RPMI7951 (cell line): ENCODE results near the gene LILRA1. TPM values are rescaled to one million over a fixed set of nuclear protein-coding genes. Genes with fewer than 3 reads are reported as not detected.
"Not testable (repeated sequence)": the region's sequence is repeated elsewhere in the genome, so short reads cannot be mapped to it uniquely, and the experiment has no call there.

ENCODE experiments used
- DNase-seq: peaks from one replicate; pipeline ENCODE4 v3.0.0-alpha.2; 2012; ENCODE audit warnings: low read depth
- total RNA-seq: library from RNA; depleted of rRNA; stranded (reverse); fragments of >200 nt; shearing (Covaris generic); gene quantifications from 2 replicates; pipeline ENCODE4 v1.2.3, GENCODE V29; 2014; rRNA removed

LILRA1 gene
- total RNA-seq: not detected in 2 replicates

GRCh38 chr19:54593445-54593844, at the start of gene LILRA1:
Gene LILRA1, plus strand, starts transcription at chr19:54593632. Its CDS starts 613 bp downstream, at chr19:54594245.
- DNase-seq: not testable (repeated sequence)

GRCh38 chr19:54548806-54549205, 44.6 kb upstream of the LILRA1 start:
- no peak for DNase-seq

DNA sequence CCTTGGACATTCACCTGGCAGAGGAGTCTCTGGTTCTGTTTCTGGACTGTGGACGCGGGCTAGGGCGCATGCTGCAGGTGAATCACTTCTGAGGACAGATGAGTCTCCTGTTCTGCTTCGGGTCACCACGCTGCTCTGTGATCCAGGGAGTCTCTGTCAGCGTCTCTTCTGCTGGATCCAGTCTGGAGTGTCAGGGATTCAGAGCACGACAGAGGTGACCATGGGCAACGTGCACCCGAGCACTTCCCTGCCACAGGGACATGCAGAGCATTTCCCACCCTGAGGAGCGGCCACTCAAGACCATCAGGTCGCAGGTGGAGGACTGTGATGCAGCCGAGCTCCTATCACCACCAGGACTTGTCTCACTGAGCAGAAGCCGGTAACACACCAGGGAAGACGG, 44.2 kb upstream of the LILRA1 start:
- no peak for DNase-seq

GRCh38 chr19:54551293-54551692, 42.1 kb upstream of the LILRA1 start:
- DNase-seq: no peak

DNA sequence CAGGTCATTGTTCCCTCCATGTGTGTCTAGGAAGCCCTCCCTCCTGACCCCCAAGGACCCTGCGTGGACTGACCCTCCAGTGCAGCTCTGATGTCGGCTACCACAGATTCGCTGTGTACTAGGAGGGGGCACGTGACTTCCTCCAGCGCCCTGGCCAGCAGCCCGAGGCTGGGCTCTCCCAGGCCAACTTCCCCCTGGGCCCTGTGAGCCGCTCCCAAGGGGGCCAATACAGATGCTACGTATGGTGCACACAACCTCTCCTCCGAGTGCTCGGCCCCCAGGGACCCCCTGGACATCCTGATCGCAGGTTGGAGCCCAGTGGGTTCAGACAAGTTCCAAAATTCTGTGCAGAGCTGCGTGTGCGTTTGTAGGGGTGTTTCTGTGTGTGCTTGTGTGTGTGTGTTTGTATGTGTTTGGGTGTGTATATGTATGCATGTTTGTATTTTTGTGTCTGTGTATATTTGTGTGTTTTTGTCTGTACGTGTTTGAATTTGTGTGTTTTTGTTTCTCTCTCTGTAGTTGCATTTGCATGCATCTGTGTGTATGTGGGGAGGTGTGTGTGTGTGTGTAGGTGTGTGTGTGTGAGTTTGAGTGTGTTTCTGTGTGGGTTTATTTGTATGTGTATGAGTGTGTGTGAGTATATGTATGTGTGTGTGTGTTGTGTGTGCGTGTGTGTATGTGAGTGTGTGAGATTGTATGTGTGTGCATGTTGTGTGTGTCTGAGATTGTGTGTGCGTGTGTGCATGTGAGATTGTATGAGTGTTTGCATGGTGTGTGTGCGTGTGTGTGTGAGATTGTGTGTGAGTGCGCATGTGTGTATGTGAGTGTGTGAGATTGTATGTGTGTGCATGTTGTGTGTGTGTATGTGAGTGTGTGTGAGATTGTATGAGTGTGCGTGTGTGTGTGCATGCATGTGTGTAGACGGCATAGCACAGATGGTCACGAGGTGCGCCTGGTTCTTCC, 41.2 kb upstream of the LILRA1 start:
- no peak for DNase-seq

DNA sequence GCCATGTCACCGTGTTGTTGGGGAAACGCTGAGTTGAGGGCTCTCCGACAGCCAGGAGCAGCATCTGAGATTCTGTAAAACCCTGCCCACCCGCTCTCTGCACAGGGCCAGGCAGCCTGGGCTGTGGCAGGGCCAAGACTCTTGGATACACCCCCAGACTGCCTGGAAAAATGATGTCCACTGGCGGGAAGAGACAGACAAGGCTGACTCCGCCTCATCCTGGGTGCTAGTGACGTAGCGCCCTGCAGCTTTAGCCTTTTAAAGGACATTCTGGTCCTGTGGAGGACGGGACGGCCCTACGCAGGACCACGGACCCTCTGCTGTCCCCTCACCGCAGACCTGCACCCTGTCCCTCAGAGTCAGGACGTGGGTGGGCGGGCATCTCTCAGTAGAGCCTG, 40.5 kb upstream of the LILRA1 start:
- no peak for DNase-seq

GRCh38 chr19:54554006-54554405, 39.4 kb upstream of the LILRA1 start:
- no peak for DNase-seq

GRCh38 chr19:54554896-54555295, 38.5 kb upstream of the LILRA1 start:
- DNase-seq: no peak

- DNase-seq: no peak
Observed at GRCh38 chr19:54556194-54556593, 37.2 kb upstream of the LILRA1 start.

DNA sequence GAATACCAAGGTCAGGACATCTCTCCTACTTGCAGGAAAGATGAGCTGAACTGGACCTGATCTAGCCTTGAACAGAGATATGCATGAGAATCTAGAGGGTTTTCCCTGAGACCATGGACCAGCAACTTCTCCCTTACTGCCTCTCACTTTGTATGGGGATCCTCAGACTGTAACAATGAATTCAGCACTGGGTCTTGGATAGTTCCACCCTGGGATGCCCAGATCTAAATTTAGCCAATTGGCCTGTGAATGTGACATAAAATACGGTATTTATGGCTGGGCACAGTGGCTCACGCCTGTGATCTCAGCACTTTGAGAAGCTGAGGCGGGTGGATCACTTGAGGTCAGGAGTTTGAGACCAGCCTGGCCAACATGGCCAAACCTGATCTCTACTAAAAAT, 35.1 kb upstream of the LILRA1 start:
- peak; percentile 22 for DNase-seq

DNA sequence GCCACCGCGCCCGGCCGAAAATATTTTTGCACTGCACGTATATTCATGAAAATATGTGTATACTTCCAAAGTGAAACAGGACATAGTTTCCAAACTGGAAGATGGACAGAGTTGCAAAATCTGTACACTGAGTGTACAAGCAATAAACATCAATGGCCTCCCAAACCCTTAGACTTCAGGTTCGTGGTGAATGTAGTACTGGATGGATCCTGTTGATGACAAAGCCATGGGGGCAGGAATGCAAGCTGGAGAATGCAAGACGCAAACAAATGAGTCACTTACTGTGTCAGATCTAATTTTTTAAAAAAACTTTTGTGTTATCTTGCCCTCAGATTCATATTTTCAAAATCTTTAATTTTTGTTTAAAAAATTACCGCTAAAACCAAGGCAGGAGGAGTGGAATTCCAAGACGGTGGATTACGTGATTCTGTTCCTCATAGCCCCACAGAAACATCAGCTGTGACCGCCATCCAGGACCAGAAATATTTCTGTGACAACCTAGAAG, 32.5 kb upstream of the LILRA1 start:
- peak; percentile 49 for DNase-seq

DNA sequence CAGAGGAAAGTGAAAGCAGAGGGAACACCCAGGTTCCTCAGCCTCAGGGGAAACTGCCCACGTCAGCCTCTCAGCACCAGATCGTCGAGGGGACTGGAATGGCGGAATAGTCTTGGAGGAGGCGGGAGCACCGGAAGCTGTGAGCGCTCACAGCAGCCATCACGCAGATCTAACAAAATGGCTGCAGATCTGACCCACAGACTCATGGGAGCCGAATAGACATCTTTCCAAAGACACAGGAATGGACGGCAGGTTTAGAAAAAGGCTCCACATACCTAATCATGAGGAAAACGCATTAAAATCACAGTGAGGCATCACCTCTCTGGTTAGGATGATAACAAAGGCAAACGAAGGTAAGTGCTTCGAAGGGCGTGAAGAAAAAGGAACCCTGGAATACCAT, 31.6 kb upstream of the LILRA1 start:
- DNase-seq: peak; percentile 89

DNA sequence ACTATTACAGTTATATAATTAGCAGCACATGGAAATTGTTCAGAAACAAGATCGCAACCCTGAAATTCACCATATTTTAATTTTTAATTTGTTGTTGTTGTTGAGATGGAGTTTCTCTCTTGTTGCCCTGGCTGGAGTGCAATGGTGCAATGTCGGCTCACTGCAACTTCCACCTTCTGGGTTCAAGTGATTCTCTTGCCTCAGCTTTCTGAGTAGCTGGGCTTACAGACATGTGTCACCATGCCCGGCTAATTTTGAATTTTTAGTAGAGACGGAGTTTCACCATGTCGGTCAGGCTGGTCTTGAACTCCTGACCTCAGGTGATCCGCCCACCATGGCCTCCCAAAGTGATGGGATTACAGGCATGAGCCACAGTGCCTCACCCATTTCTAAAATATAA, 30.2 kb upstream of the LILRA1 start:
- not testable (repeated sequence) for DNase-seq

DNA sequence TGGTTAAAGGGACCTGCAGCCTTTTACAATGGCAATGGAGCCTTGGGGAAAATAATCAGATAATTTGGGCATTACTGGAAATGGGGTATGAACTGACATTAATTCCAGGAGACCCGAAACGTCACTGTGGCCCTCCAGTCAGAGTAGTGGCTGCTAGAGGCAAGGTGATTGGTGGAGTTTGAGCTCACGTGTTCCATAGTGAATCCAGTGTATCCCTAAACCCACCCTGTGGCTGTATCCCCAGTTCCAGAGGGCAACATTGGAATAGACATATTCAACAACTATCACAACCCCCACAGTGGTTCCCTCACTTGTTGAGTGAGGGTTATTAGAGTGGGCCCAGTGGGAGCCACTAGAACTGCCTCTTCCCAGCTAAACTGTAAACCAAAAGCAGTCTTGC, 23.1 kb upstream of the LILRA1 start:
- no peak for DNase-seq

GRCh38 chr19:54571715-54572615, 21.5 kb upstream of the LILRA1 start:
- DNase-seq: not testable (repeated sequence)

- no peak for DNase-seq
Observed at GRCh38 chr19:54572696-54573311, 20.6 kb upstream of the LILRA1 start.

DNA sequence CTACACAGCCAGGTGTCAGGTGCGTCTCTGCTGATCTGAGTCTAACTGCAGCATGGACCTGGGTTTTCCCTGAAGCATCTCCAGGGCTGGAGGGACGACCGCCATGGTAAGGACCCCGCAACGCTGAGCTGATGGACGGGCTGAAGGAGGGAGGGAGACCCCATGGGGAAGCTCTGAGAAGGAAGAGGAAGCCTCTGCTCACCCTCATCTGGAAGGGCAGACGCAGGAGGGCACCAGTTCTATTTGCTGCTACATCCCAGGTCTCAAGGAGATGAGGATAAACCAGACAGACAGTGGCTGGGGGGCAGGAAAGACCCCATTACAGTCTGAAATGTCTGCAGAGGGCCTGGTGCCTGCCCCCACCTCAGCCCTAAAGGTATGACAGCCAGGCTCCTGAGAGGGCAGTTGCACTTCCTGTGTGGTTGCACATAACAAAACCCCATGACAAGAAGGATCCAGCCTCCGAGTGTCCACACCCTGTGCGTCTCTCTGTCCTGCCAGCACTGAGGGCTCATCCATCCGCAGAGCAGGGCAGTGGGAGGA, 20.0 kb upstream of the LILRA1 start, which contains the start of gene LILRA2:
LILRA2 (plus strand) TSS at position 461 of the 543 bp plus-strand sequence. CDS start 89 bp downstream, outside the sequence.
- DNase-seq: no peak

DNA sequence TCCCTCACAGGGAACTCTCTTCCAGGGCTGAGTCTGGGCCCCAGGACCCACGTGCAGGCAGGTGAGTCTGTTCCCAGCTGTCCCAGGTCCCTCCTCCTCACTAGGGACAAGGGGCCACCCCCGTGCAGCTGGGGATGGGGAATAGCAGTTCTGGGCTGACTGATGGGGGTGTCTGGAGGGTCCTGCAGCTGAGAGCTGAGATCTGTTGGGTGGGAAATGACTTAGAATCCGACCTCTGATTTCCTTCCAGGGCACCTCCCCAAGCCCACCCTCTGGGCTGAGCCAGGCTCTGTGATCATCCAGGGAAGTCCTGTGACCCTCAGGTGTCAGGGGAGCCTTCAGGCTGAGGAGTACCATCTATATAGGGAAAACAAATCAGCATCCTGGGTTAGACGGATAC, 19.4 kb upstream of the LILRA1 start:
- no peak for DNase-seq

- no peak for DNase-seq
Observed at GRCh38 chr19:54574527-54575056, 18.8 kb upstream of the LILRA1 start.

DNA sequence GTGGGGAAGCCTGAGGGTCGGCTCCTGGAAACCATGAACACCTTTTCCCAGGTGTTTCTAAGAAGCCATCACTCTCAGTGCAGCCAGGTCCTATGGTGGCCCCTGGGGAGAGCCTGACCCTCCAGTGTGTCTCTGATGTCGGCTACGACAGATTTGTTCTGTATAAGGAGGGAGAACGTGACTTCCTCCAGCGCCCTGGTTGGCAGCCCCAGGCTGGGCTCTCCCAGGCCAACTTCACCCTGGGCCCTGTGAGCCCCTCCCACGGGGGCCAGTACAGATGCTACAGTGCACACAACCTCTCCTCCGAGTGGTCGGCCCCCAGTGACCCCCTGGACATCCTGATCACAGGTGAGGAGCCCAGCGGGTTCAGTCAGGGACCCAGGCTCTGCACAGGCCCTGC, 18.2 kb upstream of the LILRA1 start:
- not testable (repeated sequence) for DNase-seq

DNA sequence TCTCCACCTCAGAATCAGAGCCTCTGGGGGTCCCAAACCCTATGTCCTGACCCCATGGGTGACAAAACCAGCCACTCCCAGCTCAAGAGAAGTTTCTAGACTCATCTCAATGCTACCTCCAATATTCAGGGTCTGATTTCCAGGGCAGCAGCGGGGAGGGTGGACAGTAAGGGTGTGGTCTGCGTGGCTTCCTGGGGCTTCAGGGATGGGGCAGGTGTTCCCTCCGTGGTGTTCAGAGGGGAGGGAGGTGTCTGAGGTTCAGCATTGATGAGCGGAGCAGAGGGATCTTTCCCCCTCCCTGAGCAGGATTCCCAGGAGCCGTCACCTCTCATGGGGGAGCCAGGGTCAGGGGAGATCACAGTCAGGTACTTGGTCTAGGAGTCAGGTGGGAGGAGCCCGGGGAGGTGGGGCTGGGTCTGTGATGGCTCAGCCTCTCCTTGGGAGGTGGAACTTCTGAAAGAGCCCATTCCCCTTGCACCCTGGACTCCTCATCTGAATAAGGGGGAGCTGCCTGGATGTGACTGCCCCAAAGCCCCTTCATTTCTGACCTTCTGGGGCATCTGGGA, 16.9 kb upstream of the LILRA1 start:
- DNase-seq: no peak
